K562 (cell line): ENCODE results near the gene MAD1L1.

Source experiments
- BMI1 ChIP-seq: fragments of 150-350 bp; IDR thresholded peaks from 2 replicates; pipeline ENCODE4 v1.6.1; 2014; ENCODE audit warnings: low read length
- ELF4 ChIP-seq: fragments of 450-650 bp; formaldehyde crosslinking; IDR thresholded peaks from 2 replicates; pipeline ENCODE4 v1.4.0; 2022; ENCODE audit warnings: missing genetic modification characterization
- KLF16 ChIP-seq: IDR thresholded peaks from 2 replicates; pipeline ENCODE4 v1.6.1; 2016; ENCODE audit warnings: antibody characterized with exemption
- POLR2A ChIP-seq: fragments of 450-650 bp; conservative IDR thresholded peaks from 2 replicates; pipeline ENCODE4 v1.6.1; 2016
- SMARCA5 ChIP-seq: fragments of 450-650 bp; IDR thresholded peaks from 2 replicates; pipeline ENCODE4 v1.6.1; 2016
- TBP ChIP-seq: optimal IDR thresholded peaks from 2 replicates; pipeline ENCODE3; 2011; ENCODE audit warnings: low read depth, low read length, improper control_type of control experiment
- TF ChIP-seq, protein P1 (sequence below): sonication (generic); formaldehyde crosslinking; IDR thresholded peaks from 2 replicates; pipeline ENCODE4 v1.8.1; 2022; ENCODE audit warnings: missing genetic modification reagents
- TF ChIP-seq, protein P2 (sequence below), 3 experiments: IDR thresholded peaks in 2 of 3; conservative IDR thresholded peaks in 1 of 3; 2 replicates each; pipeline ENCODE4 v1.5.1; 2011 to 2012; ENCODE audit warnings: low read length in 3 of 3, mild to moderate bottlenecking in 3 of 3, control low read depth in 2 of 3, improper control_type of control experiment in 1 of 3, inconsistent platforms in 1 of 3, low read depth in 1 of 3, mixed read lengths in 1 of 3, moderate library complexity in 1 of 3; ENCODE audit not compliant: insufficient read depth in 2 of 3

GRCh38 chr7:1986366-1987083 lies 246.2 kb downstream of the MAD1L1 start:
- TF ChIP-seq, protein P1, sequence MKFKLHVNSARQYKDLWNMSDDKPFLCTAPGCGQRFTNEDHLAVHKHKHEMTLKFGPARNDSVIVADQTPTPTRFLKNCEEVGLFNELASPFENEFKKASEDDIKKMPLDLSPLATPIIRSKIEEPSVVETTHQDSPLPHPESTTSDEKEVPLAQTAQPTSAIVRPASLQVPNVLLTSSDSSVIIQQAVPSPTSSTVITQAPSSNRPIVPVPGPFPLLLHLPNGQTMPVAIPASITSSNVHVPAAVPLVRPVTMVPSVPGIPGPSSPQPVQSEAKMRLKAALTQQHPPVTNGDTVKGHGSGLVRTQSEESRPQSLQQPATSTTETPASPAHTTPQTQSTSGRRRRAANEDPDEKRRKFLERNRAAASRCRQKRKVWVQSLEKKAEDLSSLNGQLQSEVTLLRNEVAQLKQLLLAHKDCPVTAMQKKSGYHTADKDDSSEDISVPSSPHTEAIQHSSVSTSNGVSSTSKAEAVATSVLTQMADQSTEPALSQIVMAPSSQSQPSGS (CRISPR knock-in tag), result no peak
- no peak for TF ChIP-seq BMI1
- no peak for TF ChIP-seq KLF16
- TF ChIP-seq SMARCA5, result no peak
- TF ChIP-seq TBP, result no peak
- TF ChIP-seq, protein P2, sequence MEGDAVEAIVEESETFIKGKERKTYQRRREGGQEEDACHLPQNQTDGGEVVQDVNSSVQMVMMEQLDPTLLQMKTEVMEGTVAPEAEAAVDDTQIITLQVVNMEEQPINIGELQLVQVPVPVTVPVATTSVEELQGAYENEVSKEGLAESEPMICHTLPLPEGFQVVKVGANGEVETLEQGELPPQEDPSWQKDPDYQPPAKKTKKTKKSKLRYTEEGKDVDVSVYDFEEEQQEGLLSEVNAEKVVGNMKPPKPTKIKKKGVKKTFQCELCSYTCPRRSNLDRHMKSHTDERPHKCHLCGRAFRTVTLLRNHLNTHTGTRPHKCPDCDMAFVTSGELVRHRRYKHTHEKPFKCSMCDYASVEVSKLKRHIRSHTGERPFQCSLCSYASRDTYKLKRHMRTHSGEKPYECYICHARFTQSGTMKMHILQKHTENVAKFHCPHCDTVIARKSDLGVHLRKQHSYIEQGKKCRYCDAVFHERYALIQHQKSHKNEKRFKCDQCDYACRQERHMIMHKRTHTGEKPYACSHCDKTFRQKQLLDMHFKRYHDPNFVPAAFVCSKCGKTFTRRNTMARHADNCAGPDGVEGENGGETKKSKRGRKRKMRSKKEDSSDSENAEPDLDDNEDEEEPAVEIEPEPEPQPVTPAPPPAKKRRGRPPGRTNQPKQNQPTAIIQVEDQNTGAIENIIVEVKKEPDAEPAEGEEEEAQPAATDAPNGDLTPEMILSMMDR (IDR thresholded peaks at IDR 0.05 in 2 of 3, conservative IDR thresholded peaks at IDR 0.05 in 1 of 3; ENCODE audit: insufficient read depth in 2 of 3, low read depth in 1 of 3, low read length in 3 of 3), result no peak
- no peak for TF ChIP-seq ELF4 (CRISPR knock-in tag)
- TF ChIP-seq POLR2A, result no peak
